Measurements from ENCODE around the gene OR52K2.
"Not testable (repeated sequence)": the region's sequence is repeated elsewhere in the genome, so short reads cannot be mapped to it uniquely, and the experiment has no call there.

DNA sequence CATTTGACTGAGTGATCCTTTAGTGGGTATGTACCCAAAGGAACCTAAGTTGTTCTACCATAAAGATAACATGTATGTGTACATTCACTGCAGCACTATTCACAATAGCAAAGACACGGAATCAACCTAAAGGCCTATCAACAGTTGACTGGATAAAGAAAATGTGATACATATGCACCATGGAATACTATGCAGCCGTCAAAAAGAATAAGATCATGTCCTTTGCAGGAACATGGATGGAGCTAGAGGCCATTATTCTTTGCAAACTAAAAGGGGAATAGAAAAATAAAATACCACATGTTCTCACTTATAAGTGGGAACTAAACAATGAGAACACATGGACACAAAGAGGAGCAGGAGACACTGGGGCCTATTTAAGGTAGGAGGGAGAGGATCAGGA, 42.3 kb downstream of the OR52K2 start:
- TF ChIP-seq, protein P1, sequence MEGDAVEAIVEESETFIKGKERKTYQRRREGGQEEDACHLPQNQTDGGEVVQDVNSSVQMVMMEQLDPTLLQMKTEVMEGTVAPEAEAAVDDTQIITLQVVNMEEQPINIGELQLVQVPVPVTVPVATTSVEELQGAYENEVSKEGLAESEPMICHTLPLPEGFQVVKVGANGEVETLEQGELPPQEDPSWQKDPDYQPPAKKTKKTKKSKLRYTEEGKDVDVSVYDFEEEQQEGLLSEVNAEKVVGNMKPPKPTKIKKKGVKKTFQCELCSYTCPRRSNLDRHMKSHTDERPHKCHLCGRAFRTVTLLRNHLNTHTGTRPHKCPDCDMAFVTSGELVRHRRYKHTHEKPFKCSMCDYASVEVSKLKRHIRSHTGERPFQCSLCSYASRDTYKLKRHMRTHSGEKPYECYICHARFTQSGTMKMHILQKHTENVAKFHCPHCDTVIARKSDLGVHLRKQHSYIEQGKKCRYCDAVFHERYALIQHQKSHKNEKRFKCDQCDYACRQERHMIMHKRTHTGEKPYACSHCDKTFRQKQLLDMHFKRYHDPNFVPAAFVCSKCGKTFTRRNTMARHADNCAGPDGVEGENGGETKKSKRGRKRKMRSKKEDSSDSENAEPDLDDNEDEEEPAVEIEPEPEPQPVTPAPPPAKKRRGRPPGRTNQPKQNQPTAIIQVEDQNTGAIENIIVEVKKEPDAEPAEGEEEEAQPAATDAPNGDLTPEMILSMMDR (IDR thresholded peaks at IDR 0.05), result not testable (repeated sequence)
- not testable (repeated sequence) for TF ChIP-seq POLR2A, POLR2AphosphoS5 (IDR thresholded peaks at IDR 0.05)

Data from transverse colon (tissue), 4 donors.